ENCODE results near the gene LCN9. TPM values are rescaled to one million over a fixed set of nuclear protein-coding genes. Genes with fewer than 3 reads are reported as not detected.

Gene LCN9
- total RNA-seq (2021; fragmentation: NEBNext Ultra II Directional; extraction: Animal tissue kit (Norgen Biotek cat#: 25700)) = not detected
- long read RNA-seq = 0 reads

- H3K27ac Mint-ChIP-seq = no peak within 1 kb of the TSS
- H3K27me3 Mint-ChIP-seq (ENCODE audit: insufficient read depth) = peaks cover 4% of the 10 kb centered on the region
- no peak for TF ChIP-seq CTCF (IDR thresholded peaks at IDR 0.05)
- H3K36me3 Mint-ChIP-seq (ENCODE audit: low read depth) = no peaks in the 10 kb centered on the region
- no peak for DNase-seq
- no peaks in the 10 kb centered on the region for H3K4me1 Mint-ChIP-seq (ENCODE audit: low read depth)
- peaks cover 3% of the 10 kb centered on the region; the same call in 1 of the 2 replicates for H3K9me3 Mint-ChIP-seq
- no peak within 1 kb of the TSS for H3K4me3 Mint-ChIP-seq
Observed at GRCh38 chr9:135662758-135663450, at the start of gene LCN9. LCN9 (plus strand) TSS chr9:135663309; CDS start chr9:135663322, 13 bp downstream.

GRCh38 chr9:135613946-135614805 lies 48.9 kb upstream of the LCN9 start:
- Mint-ChIP-seq H3K4me1 (ENCODE audit: low read depth) (no peaks in the 10 kb centered on the region), H3K27me3 (ENCODE audit: insufficient read depth) (peaks cover 11% of the 10 kb centered on the region), H3K27ac (no peak overlapping the region), H3K9me3 (peaks cover 4% of the 10 kb centered on the region; the same call in 1 of the 2 replicates), H3K4me3 (no peak overlapping the region), H3K36me3 (ENCODE audit: low read depth) (no peaks in the 10 kb centered on the region)
- no peak for TF ChIP-seq CTCF (IDR thresholded peaks at IDR 0.05)
- DNase-seq = no peak

GRCh38 chr9:135614821-135615665 lies 48.1 kb upstream of the LCN9 start:
- Mint-ChIP-seq H3K36me3 (ENCODE audit: low read depth) (no peaks in the 10 kb centered on the region), H3K27ac (no peak overlapping the region), H3K4me1 (ENCODE audit: low read depth) (no peaks in the 10 kb centered on the region), H3K27me3 (ENCODE audit: insufficient read depth) (peaks cover 6% of the 10 kb centered on the region), H3K4me3 (no peak overlapping the region), H3K9me3 (peaks cover 4% of the 10 kb centered on the region; the same call in 1 of the 2 replicates)
- no peak for DNase-seq
- TF ChIP-seq CTCF (IDR thresholded peaks at IDR 0.05) = no peak

- H3K36me3 Mint-ChIP-seq (ENCODE audit: low read depth) = no peaks in the 10 kb centered on the region
- no peaks in the 10 kb centered on the region for H3K4me1 Mint-ChIP-seq (ENCODE audit: low read depth)
- DNase-seq = no peak
- H3K9me3 Mint-ChIP-seq = peaks cover 4% of the 10 kb centered on the region; the same call in 1 of the 2 replicates
- H3K4me3 Mint-ChIP-seq = no peak overlapping the region
- peaks cover 7% of the 10 kb centered on the region for H3K27me3 Mint-ChIP-seq (ENCODE audit: insufficient read depth)
- peak; percentile 42 for TF ChIP-seq CTCF (IDR thresholded peaks at IDR 0.05)
- H3K27ac Mint-ChIP-seq = no peak overlapping the region
Observed at GRCh38 chr9:135615666-135616618, 47.2 kb upstream of the LCN9 start.
